Measurements from ENCODE around the gene ATG7. TPM values are rescaled to one million over a fixed set of nuclear protein-coding genes. Genes with fewer than 3 reads are reported as not detected.

Gene ATG7
- total RNA-seq, 1 experiment from 2014 or later: 56.1 TPM

DNA sequence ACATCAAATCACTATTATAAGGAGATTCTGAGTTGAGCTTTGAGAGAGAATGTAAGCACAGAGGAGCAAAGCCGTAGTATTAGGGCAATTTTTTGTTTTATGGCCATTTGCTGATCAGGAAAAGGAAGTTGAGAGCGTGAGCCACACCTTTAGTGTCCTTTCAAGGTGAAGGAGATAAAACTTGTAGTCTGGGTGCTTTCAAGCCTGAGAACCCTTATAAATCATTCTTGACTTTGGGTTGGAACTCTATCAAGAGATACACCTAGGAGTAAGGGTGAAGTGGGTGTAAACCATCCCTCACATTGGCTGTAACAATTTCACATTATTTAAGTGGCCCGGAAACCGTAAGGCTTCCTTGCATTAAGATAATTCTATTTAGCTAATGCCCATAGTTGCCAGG is 122.2 kb downstream of the ATG7 start:
- peaks cover 5% of the 10 kb centered on the region for H3F3A ChIP-seq (ENCODE audit: insufficient read depth, low read depth)
- no peak overlapping the region for H3K27ac ChIP-seq
- ChIA-PET POLR2A (ENCODE audit: unreplicated experiment) (no interaction called here), CTCF (no interaction called here)
- H4K20me1 ChIP-seq (ENCODE audit: insufficient read depth): no peaks in the 10 kb centered on the region
- no peak overlapping the region for H3K4me2 ChIP-seq
- DNase-seq: no peak
- H2AFZ ChIP-seq: no peak overlapping the region
- BruUV-seq (replicated peaks): no TSS peak
- TF ChIP-seq, protein P1, sequence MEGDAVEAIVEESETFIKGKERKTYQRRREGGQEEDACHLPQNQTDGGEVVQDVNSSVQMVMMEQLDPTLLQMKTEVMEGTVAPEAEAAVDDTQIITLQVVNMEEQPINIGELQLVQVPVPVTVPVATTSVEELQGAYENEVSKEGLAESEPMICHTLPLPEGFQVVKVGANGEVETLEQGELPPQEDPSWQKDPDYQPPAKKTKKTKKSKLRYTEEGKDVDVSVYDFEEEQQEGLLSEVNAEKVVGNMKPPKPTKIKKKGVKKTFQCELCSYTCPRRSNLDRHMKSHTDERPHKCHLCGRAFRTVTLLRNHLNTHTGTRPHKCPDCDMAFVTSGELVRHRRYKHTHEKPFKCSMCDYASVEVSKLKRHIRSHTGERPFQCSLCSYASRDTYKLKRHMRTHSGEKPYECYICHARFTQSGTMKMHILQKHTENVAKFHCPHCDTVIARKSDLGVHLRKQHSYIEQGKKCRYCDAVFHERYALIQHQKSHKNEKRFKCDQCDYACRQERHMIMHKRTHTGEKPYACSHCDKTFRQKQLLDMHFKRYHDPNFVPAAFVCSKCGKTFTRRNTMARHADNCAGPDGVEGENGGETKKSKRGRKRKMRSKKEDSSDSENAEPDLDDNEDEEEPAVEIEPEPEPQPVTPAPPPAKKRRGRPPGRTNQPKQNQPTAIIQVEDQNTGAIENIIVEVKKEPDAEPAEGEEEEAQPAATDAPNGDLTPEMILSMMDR (conservative IDR thresholded peaks at IDR 0.05): no peak
- TF ChIP-seq EZH2 (IDR thresholded peaks at IDR 0.05; ENCODE audit: low read depth): no peak
- intact Hi-C loops (cut with micrococcal nuclease; ENCODE audit: unreplicated experiment): no loop called here
- no peaks in the 10 kb centered on the region for H3K9me2 ChIP-seq (ENCODE audit: insufficient read depth)
- no peaks in the 10 kb centered on the region for H3K36me3 ChIP-seq (ENCODE audit: low read depth)
- H3K79me2 ChIP-seq (ENCODE audit: low read depth): no peaks in the 10 kb centered on the region
- H3K4me1 ChIP-seq (replicated peaks; ENCODE audit: insufficient read depth): no peaks in the 10 kb centered on the region
- H3K9me3 ChIP-seq (ENCODE audit: insufficient read depth, low read depth): no peaks in the 10 kb centered on the region
- H3K27me3 ChIP-seq (ENCODE audit: insufficient read depth, low read depth): no peaks in the 10 kb centered on the region
- H3K4me3 ChIP-seq: no peak overlapping the region

DNA sequence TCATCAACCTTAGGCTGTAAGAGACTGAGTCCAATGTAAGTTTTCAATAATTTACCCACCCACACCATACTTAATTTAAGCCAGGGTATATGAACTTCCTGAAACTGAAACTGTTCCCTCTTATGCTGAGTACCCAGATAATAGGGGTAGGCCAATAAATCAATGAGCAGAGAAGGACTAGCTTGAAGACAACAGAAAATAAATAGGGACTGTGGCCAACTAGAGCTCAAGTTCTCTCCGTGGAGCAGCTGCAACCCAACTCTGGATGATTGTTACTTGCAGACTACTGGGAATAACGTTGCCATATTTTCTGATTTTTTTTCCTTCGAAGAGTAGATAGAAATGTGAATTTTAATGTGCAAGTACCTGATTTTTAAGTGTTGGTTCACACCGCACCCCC is 128.0 kb downstream of the ATG7 start:
- DNase-seq: no peak
- intact Hi-C loops (cut with micrococcal nuclease; ENCODE audit: unreplicated experiment): no loop called here
- Histone ChIP-seq H2AFZ (no peak overlapping the region), H3K4me2 (no peak overlapping the region), H3K79me2 (ENCODE audit: low read depth) (no peaks in the 10 kb centered on the region), H3K4me1 (replicated peaks; ENCODE audit: insufficient read depth) (no peaks in the 10 kb centered on the region), H3K9me3 (ENCODE audit: insufficient read depth, low read depth) (no peaks in the 10 kb centered on the region), H4K20me1 (ENCODE audit: insufficient read depth) (no peaks in the 10 kb centered on the region), H3K27ac (no peak overlapping the region), H3K36me3 (ENCODE audit: low read depth) (no peaks in the 10 kb centered on the region), H3K4me3 (no peak overlapping the region), H3K27me3 (ENCODE audit: insufficient read depth, low read depth) (no peaks in the 10 kb centered on the region), H3F3A (ENCODE audit: insufficient read depth, low read depth) (peaks cover 5% of the 10 kb centered on the region), H3K9me2 (ENCODE audit: insufficient read depth) (no peaks in the 10 kb centered on the region)
- POLR2A ChIA-PET (ENCODE audit: unreplicated experiment): no interaction called here
- TF ChIP-seq EZH2 (IDR thresholded peaks at IDR 0.05; ENCODE audit: low read depth): no peak
- TF ChIP-seq, protein P1 (conservative IDR thresholded peaks at IDR 0.05): no peak
- CTCF ChIA-PET: no interaction called here
- no TSS peak for BruUV-seq (replicated peaks)

DNA sequence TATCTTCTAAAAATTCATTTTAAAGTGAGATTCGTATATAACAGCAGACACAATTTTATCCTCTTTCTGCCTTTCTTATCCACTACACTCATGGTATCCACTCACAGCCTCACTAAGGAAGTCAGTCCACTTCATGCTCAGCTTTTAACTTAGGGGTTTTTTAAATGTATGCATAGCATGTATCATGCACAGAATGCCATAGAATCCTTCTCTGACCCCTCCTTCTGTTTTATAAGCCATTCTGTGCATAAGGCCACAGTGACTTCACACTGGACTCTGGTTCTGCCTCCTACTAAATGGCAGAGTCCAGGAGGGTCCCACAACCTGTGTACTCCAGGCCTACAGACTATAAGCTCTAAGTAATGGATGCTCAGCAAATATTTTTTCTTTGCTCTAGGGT is 129.2 kb downstream of the ATG7 start:
- Histone ChIP-seq H3K4me2 (no peak overlapping the region), H3K9me2 (ENCODE audit: insufficient read depth) (no peaks in the 10 kb centered on the region), H3K9me3 (ENCODE audit: insufficient read depth, low read depth) (peaks cover 1% of the 10 kb centered on the region; the same call in 1 of the 2 replicates), H3K79me2 (ENCODE audit: low read depth) (no peaks in the 10 kb centered on the region), H3K4me3 (no peak overlapping the region), H3K27me3 (ENCODE audit: insufficient read depth, low read depth) (no peaks in the 10 kb centered on the region), H3K4me1 (replicated peaks; ENCODE audit: insufficient read depth) (no peaks in the 10 kb centered on the region), H4K20me1 (ENCODE audit: insufficient read depth) (no peaks in the 10 kb centered on the region), H3K27ac (no peak overlapping the region), H3K36me3 (ENCODE audit: low read depth) (peaks cover 6% of the 10 kb centered on the region; the same call in 1 of the 2 replicates), H2AFZ (no peak overlapping the region), H3F3A (ENCODE audit: insufficient read depth, low read depth) (peaks cover 5% of the 10 kb centered on the region)
- no TSS peak for BruUV-seq (replicated peaks)
- CTCF ChIA-PET: no interaction called here
- no peak for DNase-seq
- TF ChIP-seq, protein P1 (conservative IDR thresholded peaks at IDR 0.05): no peak
- no peak for TF ChIP-seq EZH2 (IDR thresholded peaks at IDR 0.05; ENCODE audit: low read depth)
- POLR2A ChIA-PET (ENCODE audit: unreplicated experiment): no interaction called here
- intact Hi-C loops (cut with micrococcal nuclease; ENCODE audit: unreplicated experiment): no loop called here

All from PC-9 (cell line).